Gastroesophageal sphincter (tissue), 4 donors: ENCODE results near the gene DLGAP5. TPM values are rescaled to one million over a fixed set of nuclear protein-coding genes. Genes with fewer than 3 reads are reported as not detected.

Source experiments
- ATAC-seq: fragments of 150-250 bp; one replicate; pipeline ENCODE4 v1.9.1; 2016; ENCODE audit warnings: mild to moderate bottlenecking, moderate library complexity
- H3K27ac ChIP-seq, 4 donors: fragments of 200-600 bp; sonication (generic) in 3 of 4; 1 replicate in 3 of 4; 2 replicates in 1 of 4; pipeline ENCODE4 v1.5.1; 2016 to 2019
- H3K27me3 ChIP-seq: fragments of 200-600 bp; sonication (generic); one replicate; pipeline ENCODE4 v1.5.1; 2019
- H3K36me3 ChIP-seq, 2 donors: fragments of 200-600 bp; sonication (generic); one replicate each; pipeline ENCODE4 v1.5.1; 2019; ENCODE audit warnings: control low read depth in 1 of 2
- H3K4me1 ChIP-seq, 3 donors: fragments of 200-600 bp; sonication (generic); 1 replicate in 2 of 3; 2 replicates in 1 of 3; pipeline ENCODE4 v1.5.1; 2016 to 2019; ENCODE audit warnings: control low read depth in 2 of 3
- H3K4me3 ChIP-seq, 2 donors: fragments of 200-600 bp; sonication (generic); one replicate each; pipeline ENCODE4 v1.5.1; 2019; ENCODE audit warnings: mild to moderate bottlenecking in 1 of 2, moderate library complexity in 1 of 2
- H3K9me3 ChIP-seq, 3 donors: fragments of 200-600 bp; sonication (generic); one replicate each; pipeline ENCODE4 v1.5.1; 2017 to 2019; ENCODE audit warnings: control low read depth in 2 of 3
- EP300 ChIP-seq: sonication (generic); formaldehyde crosslinking; IDR thresholded peaks from one replicate; pipeline ENCODE4 v1.6.1; 2017; ENCODE audit warnings: antibody characterized with exemption, mild to moderate bottlenecking
- POLR2A ChIP-seq, 2 donors: fragments of 450-650 bp; IDR thresholded peaks; one replicate each; pipeline ENCODE4 v1.6.1; 2017; ENCODE audit warnings: antibody characterized with exemption in 2 of 2, mild to moderate bottlenecking in 2 of 2, moderate library complexity in 1 of 2
- POLR2AphosphoS5 ChIP-seq: sonication (generic); formaldehyde crosslinking; IDR thresholded peaks from one replicate; pipeline ENCODE4 v1.6.1; 2017; ENCODE audit warnings: antibody characterized with exemption
- WGBS, 2 donors: methylation state at CpG; one replicate each; pipeline ENCODE4 v1.1.5; 2018; ENCODE audit warnings: low coverage in 1 of 2; 5-methylcytosine and 5-hydroxymethylcytosine counted together
- total RNA-seq, 4 donors: library from RNA; depleted of rRNA; stranded (reverse); fragments of >200 nt; gene quantifications; one replicate each; pipeline ENCODE4 v1.1.0, GENCODE V29; 2016
- TF ChIP-seq, protein P1 (sequence below), 4 experiments: fragments of 200-600 bp in 2 of 4; fragments of 450-650 bp in 2 of 4; sonication (generic) in 1 of 4; IDR thresholded peaks; one replicate each; pipeline ENCODE4 v1.5.1; 2017 to 2019; ENCODE audit warnings: antibody characterized with exemption in 4 of 4, mild to moderate bottlenecking in 2 of 4, moderate library complexity in 2 of 4

DLGAP5 gene
- total RNA-seq, 4 donors from 2014 or later, result 0.23 to 1.2 TPM; not detected in 2

DNA sequence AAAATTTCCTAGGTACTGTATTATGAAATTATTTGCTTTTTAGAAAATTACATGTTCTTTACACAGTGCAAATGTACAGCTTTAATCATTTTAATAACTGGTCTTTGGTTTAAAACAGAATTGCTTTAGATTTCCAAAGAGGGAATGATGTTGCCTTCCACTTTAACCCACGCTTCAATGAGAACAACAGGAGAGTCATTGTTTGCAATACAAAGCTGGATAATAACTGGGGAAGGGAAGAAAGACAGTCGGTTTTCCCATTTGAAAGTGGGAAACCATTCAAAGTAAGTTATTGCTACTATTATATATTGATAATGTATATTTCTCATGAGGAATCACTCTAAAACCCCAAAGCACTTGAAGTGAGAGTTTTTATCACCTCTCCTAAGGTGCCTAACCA lies 48.9 kb downstream of the DLGAP5 start:
- TF ChIP-seq, protein P1, sequence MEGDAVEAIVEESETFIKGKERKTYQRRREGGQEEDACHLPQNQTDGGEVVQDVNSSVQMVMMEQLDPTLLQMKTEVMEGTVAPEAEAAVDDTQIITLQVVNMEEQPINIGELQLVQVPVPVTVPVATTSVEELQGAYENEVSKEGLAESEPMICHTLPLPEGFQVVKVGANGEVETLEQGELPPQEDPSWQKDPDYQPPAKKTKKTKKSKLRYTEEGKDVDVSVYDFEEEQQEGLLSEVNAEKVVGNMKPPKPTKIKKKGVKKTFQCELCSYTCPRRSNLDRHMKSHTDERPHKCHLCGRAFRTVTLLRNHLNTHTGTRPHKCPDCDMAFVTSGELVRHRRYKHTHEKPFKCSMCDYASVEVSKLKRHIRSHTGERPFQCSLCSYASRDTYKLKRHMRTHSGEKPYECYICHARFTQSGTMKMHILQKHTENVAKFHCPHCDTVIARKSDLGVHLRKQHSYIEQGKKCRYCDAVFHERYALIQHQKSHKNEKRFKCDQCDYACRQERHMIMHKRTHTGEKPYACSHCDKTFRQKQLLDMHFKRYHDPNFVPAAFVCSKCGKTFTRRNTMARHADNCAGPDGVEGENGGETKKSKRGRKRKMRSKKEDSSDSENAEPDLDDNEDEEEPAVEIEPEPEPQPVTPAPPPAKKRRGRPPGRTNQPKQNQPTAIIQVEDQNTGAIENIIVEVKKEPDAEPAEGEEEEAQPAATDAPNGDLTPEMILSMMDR (IDR thresholded peaks at IDR 0.05), result no peak
- TF ChIP-seq EP300 (no peak), POLR2A (IDR thresholded peaks at IDR 0.05) (no peak), POLR2AphosphoS5 (no peak)
- Histone ChIP-seq H3K4me1 (peaks cover 3 to 17% (median 7%) of the 10 kb centered on the region in 3 donors), H3K36me3 (peaks cover 32 to 95% of the 10 kb centered on the region in 2 donors), H3K27ac (no peak overlapping the region), H3K27me3 (no peaks in the 10 kb centered on the region), H3K4me3 (no peak overlapping the region), H3K9me3 (no peaks in the 10 kb centered on the region)
- 71 to 75% methylated on average over 2 of the region's 2 CpGs for WGBS, 2 donors
- ATAC-seq, result no peak

DNA sequence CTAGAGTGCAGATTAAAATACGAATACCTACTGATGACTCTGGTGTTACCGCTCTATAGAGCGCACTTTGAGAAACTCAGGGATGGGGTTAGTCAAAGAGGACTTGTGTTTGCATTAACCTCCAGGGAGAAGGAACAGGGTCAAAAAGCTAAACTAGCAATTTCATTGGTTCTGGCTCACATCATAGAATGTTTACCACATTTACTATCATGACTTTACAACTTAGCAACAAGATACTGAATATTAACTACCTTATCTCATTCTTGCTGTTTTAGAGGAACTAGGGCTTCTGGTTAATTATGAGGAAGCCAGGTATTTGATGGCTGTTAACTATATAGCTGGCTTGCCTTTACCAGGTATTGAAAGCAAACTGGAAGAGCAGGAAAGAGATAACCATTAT lies 49.6 kb downstream of the DLGAP5 start:
- Histone ChIP-seq H3K4me1 (peaks cover 7 to 24% (median 13%) of the 10 kb centered on the region in 3 donors), H3K27ac (no peak overlapping the region), H3K36me3 (peaks cover 32 to 90% of the 10 kb centered on the region in 2 donors), H3K9me3 (no peaks in the 10 kb centered on the region), H3K4me3 (no peak overlapping the region), H3K27me3 (no peaks in the 10 kb centered on the region)
- 86 to 92% methylated on average over 3 of the region's 3 CpGs for WGBS, 2 donors
- ATAC-seq, result no peak
- TF ChIP-seq POLR2A (IDR thresholded peaks at IDR 0.05), result no peak
- TF ChIP-seq, protein P1 (IDR thresholded peaks at IDR 0.05), result no peak
- no peak for TF ChIP-seq POLR2AphosphoS5
- TF ChIP-seq EP300, result no peak

DNA sequence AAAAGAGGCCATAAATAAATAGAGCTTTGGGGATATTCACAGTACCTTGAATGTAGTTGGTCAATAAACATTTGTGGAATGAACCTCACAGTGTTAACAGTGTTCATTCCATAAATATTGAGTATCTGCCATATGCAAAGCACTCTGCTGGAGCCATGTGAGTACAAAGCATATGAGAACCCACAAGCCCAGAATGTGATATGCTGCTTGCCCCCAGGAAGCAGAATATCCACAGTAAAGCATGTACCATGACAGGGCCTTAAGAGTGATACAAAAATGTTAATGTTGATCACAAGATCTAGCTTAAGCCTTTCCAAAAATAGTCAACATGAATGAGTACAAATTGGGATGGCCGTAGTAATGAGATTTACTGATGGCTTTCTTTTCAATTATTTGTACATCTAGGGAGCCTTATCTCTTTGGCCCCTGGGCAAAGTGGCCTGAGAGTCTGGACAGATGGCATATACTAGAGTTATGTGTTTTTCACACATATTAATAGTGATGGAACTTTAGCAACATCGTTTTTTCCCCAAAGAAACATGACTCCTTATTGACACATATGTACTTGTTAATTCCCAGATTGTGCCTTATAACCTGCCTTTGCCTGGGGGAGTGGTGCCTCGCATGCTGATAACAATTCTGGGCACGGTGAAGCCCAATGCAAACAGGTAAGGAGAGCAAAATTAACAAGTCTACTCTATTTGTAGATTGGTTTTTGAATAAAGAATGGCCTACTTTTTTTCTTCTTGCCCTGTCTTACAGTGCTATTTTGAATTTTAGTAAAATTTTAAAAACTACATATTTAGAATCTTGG lies 51.5 kb downstream of the DLGAP5 start:
- no peak for TF ChIP-seq EP300
- TF ChIP-seq, protein P1 (IDR thresholded peaks at IDR 0.05), result no peak
- no peak for TF ChIP-seq POLR2AphosphoS5
- Histone ChIP-seq H3K4me3 (no peak overlapping the region), H3K27me3 (no peaks in the 10 kb centered on the region), H3K9me3 (no peaks in the 10 kb centered on the region), H3K4me1 (peaks cover 18 to 43% (median 24%) of the 10 kb centered on the region in 3 donors), H3K27ac (peak overlapping the region in 1 of 4 donors; percentile 98), H3K36me3 (peaks cover 29 to 71% of the 10 kb centered on the region in 2 donors)
- no peak for ATAC-seq
- 83 to 86% methylated on average over 2 to 4 of the region's 4 CpGs for WGBS, 2 donors

DNA sequence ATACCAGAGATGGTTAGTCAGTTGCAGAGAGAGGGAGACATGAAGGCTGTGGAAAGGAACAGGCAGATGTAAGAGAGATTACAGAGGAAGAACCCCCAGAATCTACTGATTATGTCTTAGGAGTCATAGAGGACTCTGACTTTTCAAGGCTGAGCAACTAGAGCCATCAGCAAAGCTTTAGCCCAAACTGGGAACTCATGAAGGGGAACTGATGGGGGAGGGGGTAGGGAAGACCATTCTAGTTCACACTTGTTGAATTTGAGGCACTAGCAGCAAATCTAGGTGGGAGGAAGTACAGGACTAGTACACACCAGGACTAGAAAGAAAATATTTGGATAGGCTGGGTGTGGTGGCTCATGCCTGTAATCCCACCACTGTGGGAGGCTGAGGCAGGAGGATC lies 52.2 kb downstream of the DLGAP5 start:
- ATAC-seq, result no peak
- H3K27ac ChIP-seq, result peak overlapping the region in 2 of 4 donors; percentile 81 to 98

More for the DNA sequence above, 52.2 kb downstream of the DLGAP5 start:
- TF ChIP-seq, protein P1 (IDR thresholded peaks at IDR 0.05), result no peak
- TF ChIP-seq EP300 (no peak), POLR2AphosphoS5 (no peak), POLR2A (IDR thresholded peaks at IDR 0.05) (no peak)
- H3K4me1 ChIP-seq, result peaks cover 18 to 51% (median 29%) of the 10 kb centered on the region in 3 donors
- H3K9me3 ChIP-seq, result no peaks in the 10 kb centered on the region
- no peak overlapping the region for H3K4me3 ChIP-seq
- H3K27me3 ChIP-seq, result no peaks in the 10 kb centered on the region
- H3K36me3 ChIP-seq, result peaks cover 29 to 63% of the 10 kb centered on the region in 2 donors
